Measurements from ENCODE around the gene FLT4. TPM values are rescaled to one million over a fixed set of nuclear protein-coding genes. Genes with fewer than 3 reads are reported as not detected.

Gene FLT4
- total RNA-seq, 1 donor from 2014 or later, result 1.9 TPM

GRCh38 chr5:180625791-180626660, 23.4 kb downstream of the FLT4 start:
- ATAC-seq, result no peak

GRCh38 chr5:180625125-180625790, 24.1 kb downstream of the FLT4 start:
- no peak for ATAC-seq

GRCh38 chr5:180624587-180624986, 24.8 kb downstream of the FLT4 start:
- no peak for ATAC-seq

GRCh38 chr5:180623844-180624243, 25.6 kb downstream of the FLT4 start:
- no peak for ATAC-seq

GRCh38 chr5:180623411-180623834, 26.0 kb downstream of the FLT4 start:
- ATAC-seq, result peak; percentile 9

- ATAC-seq, result no peak
Observed at GRCh38 chr5:180622910-180623309, 26.5 kb downstream of the FLT4 start.

GRCh38 chr5:180621311-180621710, 28.1 kb downstream of the FLT4 start:
- no peak for ATAC-seq

GRCh38 chr5:180620014-180620413, 29.4 kb downstream of the FLT4 start:
- ATAC-seq, result no peak

GRCh38 chr5:180619563-180619915, 29.9 kb downstream of the FLT4 start:
- ATAC-seq, result no peak

GRCh38 chr5:180618829-180619562, 30.4 kb downstream of the FLT4 start:
- ATAC-seq, result no peak

GRCh38 chr5:180618487-180618828, 30.9 kb downstream of the FLT4 start:
- ATAC-seq, result no peak

GRCh38 chr5:180613814-180614188, 35.6 kb downstream of the FLT4 start:
- no peak for ATAC-seq

- ATAC-seq, result no peak
Observed at GRCh38 chr5:180613188-180613813, 36.1 kb downstream of the FLT4 start.

GRCh38 chr5:180612683-180613082, 36.7 kb downstream of the FLT4 start:
- no peak for ATAC-seq

GRCh38 chr5:180611140-180611850, 38.1 kb downstream of the FLT4 start:
- ATAC-seq, result no peak

- no peak for ATAC-seq
Observed at GRCh38 chr5:180609817-180610550, 39.4 kb downstream of the FLT4 start.

GRCh38 chr5:180609386-180609785, 40.0 kb downstream of the FLT4 start:
- ATAC-seq, result no peak

GRCh38 chr5:180608572-180609310, 40.7 kb downstream of the FLT4 start:
- ATAC-seq, result no peak

- no peak for ATAC-seq
Observed at GRCh38 chr5:180607861-180608571, 41.4 kb downstream of the FLT4 start.

GRCh38 chr5:180606215-180606785, 43.1 kb downstream of the FLT4 start:
- ATAC-seq, result peak; percentile 4

Measured in esophagus mucosa (tissue), 1 donor.